ENCODE data around the gene PPP6R1.
"Not testable (repeated sequence)": the region's sequence is repeated elsewhere in the genome, so short reads cannot be mapped to it uniquely, and the experiment has no call there.

The PPP6R1 gene

GRCh38 chr19:55231391-55232285, 27.2 kb downstream of the PPP6R1 start:
- Mint-ChIP-seq H3K9me3 (no peaks in the 10 kb centered on the region), H3K27ac (no peak overlapping the region), H3K36me3 (ENCODE audit: low read depth) (peaks cover 99% of the 10 kb centered on the region), H3K4me1 (ENCODE audit: low read depth) (peaks cover 13% of the 10 kb centered on the region), H3K4me3 (no peak overlapping the region), H3K27me3 (no peaks in the 10 kb centered on the region)
- intact Hi-C loops (cut with micrococcal nuclease) = no loop called here

GRCh38 chr19:55230780-55231179, 28.0 kb downstream of the PPP6R1 start:
- no peaks in the 10 kb centered on the region for H3K9me3 Mint-ChIP-seq
- no peaks in the 10 kb centered on the region for H3K27me3 Mint-ChIP-seq
- H3K4me3 Mint-ChIP-seq = no peak overlapping the region
- H3K4me1 Mint-ChIP-seq (ENCODE audit: low read depth) = peaks cover 14% of the 10 kb centered on the region
- H3K27ac Mint-ChIP-seq = no peak overlapping the region
- H3K36me3 Mint-ChIP-seq (ENCODE audit: low read depth) = peaks cover 99% of the 10 kb centered on the region
- intact Hi-C loops (cut with micrococcal nuclease) = no loop called here

DNA sequence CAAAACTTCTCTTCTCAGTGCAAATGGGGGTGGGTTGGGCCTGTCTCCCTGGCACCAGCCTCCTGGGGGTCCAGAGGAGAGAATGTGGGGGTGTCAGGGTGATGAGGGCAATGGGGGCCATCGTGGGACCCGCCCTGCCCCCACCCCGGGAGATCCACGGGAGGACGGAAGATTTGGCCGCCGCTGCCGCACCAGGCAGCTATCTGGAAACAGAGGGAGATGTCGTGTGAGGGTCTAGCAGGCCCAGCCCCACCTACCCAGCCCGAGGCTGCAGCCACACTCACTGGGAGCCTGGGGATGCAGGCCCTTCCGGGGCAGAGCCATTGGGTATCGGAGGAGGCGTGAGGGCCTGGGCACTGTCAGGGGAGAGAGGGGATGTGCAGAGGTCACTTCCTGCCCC, 28.5 kb downstream of the PPP6R1 start:
- Mint-ChIP-seq H3K9me3 (no peaks in the 10 kb centered on the region), H3K27me3 (no peaks in the 10 kb centered on the region), H3K4me1 (ENCODE audit: low read depth) (peaks cover 14% of the 10 kb centered on the region), H3K4me3 (no peak overlapping the region), H3K36me3 (ENCODE audit: low read depth) (peaks cover 99% of the 10 kb centered on the region), H3K27ac (no peak overlapping the region)
- intact Hi-C loops (cut with micrococcal nuclease) = no loop called here

GRCh38 chr19:55229789-55230182, 29.0 kb downstream of the PPP6R1 start:
- Mint-ChIP-seq H3K4me1 (ENCODE audit: low read depth) (peaks cover 14% of the 10 kb centered on the region), H3K4me3 (no peak overlapping the region), H3K36me3 (ENCODE audit: low read depth) (peaks cover 99% of the 10 kb centered on the region), H3K27ac (no peak overlapping the region), H3K27me3 (no peaks in the 10 kb centered on the region), H3K9me3 (no peaks in the 10 kb centered on the region)
- intact Hi-C loops (cut with micrococcal nuclease) = no loop called here

- H3K9me3 Mint-ChIP-seq = no peaks in the 10 kb centered on the region
- no peaks in the 10 kb centered on the region for H3K27me3 Mint-ChIP-seq
- H3K4me1 Mint-ChIP-seq (ENCODE audit: low read depth) = peaks cover 14% of the 10 kb centered on the region
- H3K36me3 Mint-ChIP-seq (ENCODE audit: low read depth) = peaks cover 99% of the 10 kb centered on the region
- H3K4me3 Mint-ChIP-seq = no peak overlapping the region
- intact Hi-C loops (cut with micrococcal nuclease) = no loop called here
- H3K27ac Mint-ChIP-seq = no peak overlapping the region
Observed at GRCh38 chr19:55229145-55229788, 29.6 kb downstream of the PPP6R1 start.

- peaks cover 99% of the 10 kb centered on the region for H3K36me3 Mint-ChIP-seq (ENCODE audit: low read depth)
- H3K27ac Mint-ChIP-seq = no peak within 1 kb of the TSS
- H3K27me3 Mint-ChIP-seq = no peaks in the 10 kb centered on the region
- peaks cover 14% of the 10 kb centered on the region for H3K4me1 Mint-ChIP-seq (ENCODE audit: low read depth)
- H3K9me3 Mint-ChIP-seq = no peaks in the 10 kb centered on the region
- intact Hi-C loops (cut with micrococcal nuclease) = no loop called here
- no peak within 1 kb of the TSS for H3K4me3 Mint-ChIP-seq
Observed at GRCh38 chr19:55228403-55229031, 30.3 kb downstream of the PPP6R1 start, which contains the start of gene TMEM86B. Gene TMEM86B (minus strand): TSS chr19:55228763. CDS start chr19:55228741, 22 bp downstream.

GRCh38 chr19:55228015-55228391, 30.8 kb downstream of the PPP6R1 start:
- Mint-ChIP-seq H3K36me3 (ENCODE audit: low read depth) (peaks cover 98% of the 10 kb centered on the region), H3K4me1 (ENCODE audit: low read depth) (peaks cover 14% of the 10 kb centered on the region), H3K9me3 (no peaks in the 10 kb centered on the region), H3K27me3 (no peaks in the 10 kb centered on the region), H3K4me3 (no peak overlapping the region), H3K27ac (no peak overlapping the region)
- intact Hi-C loops (cut with micrococcal nuclease) = no loop called here

DNA sequence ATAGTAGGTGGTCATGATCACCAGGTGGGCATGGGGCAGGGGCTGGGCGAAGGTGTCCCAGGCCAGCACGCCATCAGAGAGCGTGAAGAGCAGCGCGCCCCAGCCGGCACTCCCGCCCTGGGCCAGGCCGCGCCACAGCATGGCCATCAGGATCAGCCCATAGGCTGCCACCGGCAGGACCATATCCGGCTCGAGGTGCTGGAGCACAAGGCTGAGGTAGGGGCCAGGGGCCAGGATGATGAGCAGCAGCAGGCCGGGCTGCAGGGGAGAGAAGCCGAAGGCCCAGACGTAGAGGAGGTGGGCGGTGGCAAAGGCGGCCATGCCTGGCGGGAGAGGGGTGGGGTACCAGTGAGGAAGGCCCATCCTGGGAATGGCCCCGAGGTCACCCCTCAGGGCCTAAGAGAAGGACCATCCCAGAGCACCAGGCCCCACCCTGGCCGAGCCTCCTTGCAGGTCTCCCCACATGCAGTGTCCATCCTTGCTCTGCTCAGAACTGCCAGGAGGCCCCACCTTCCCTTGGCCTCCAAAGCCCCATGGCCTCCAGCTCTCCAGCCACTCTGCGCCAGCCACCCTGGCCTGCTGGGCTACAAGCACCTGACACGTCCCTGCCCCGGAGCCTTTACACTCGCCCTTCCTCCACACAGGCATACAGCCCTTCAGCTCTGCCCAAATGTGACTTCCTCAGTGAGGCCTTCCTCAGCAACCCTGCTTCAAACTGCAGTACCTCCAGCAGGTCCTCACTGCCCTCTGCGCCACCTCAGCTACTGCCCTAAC, 31.4 kb downstream of the PPP6R1 start:
- Mint-ChIP-seq H3K4me1 (ENCODE audit: low read depth) (peaks cover 14% of the 10 kb centered on the region), H3K36me3 (ENCODE audit: low read depth) (peaks cover 93% of the 10 kb centered on the region), H3K27me3 (no peaks in the 10 kb centered on the region), H3K9me3 (no peaks in the 10 kb centered on the region), H3K4me3 (no peak overlapping the region), H3K27ac (no peak overlapping the region)
- intact Hi-C loops (cut with micrococcal nuclease) = no loop called here

- Mint-ChIP-seq H3K27ac (no peak overlapping the region), H3K27me3 (no peaks in the 10 kb centered on the region), H3K4me3 (no peak overlapping the region), H3K4me1 (ENCODE audit: low read depth) (peaks cover 9% of the 10 kb centered on the region), H3K36me3 (ENCODE audit: low read depth) (peaks cover 86% of the 10 kb centered on the region), H3K9me3 (no peaks in the 10 kb centered on the region)
- intact Hi-C loops (cut with micrococcal nuclease) = no loop called here
Observed at GRCh38 chr19:55226788-55227187, 32.0 kb downstream of the PPP6R1 start.

- peaks cover 85% of the 10 kb centered on the region for H3K36me3 Mint-ChIP-seq (ENCODE audit: low read depth)
- peaks cover 9% of the 10 kb centered on the region for H3K4me1 Mint-ChIP-seq (ENCODE audit: low read depth)
- no peaks in the 10 kb centered on the region for H3K27me3 Mint-ChIP-seq
- H3K4me3 Mint-ChIP-seq = no peak overlapping the region
- H3K9me3 Mint-ChIP-seq = peaks cover 2% of the 10 kb centered on the region
- H3K27ac Mint-ChIP-seq = no peak overlapping the region
- intact Hi-C loops (cut with micrococcal nuclease) = no loop called here
Observed at GRCh38 chr19:55226273-55226672, 32.5 kb downstream of the PPP6R1 start.

- Mint-ChIP-seq H3K27ac (no peak overlapping the region), H3K27me3 (no peaks in the 10 kb centered on the region), H3K4me3 (no peak overlapping the region), H3K4me1 (ENCODE audit: low read depth) (peaks cover 9% of the 10 kb centered on the region), H3K36me3 (ENCODE audit: low read depth) (peaks cover 85% of the 10 kb centered on the region), H3K9me3 (peaks cover 10% of the 10 kb centered on the region)
- intact Hi-C loops (cut with micrococcal nuclease) = no loop called here
Observed at GRCh38 chr19:55225415-55225958, 33.3 kb downstream of the PPP6R1 start.

DNA sequence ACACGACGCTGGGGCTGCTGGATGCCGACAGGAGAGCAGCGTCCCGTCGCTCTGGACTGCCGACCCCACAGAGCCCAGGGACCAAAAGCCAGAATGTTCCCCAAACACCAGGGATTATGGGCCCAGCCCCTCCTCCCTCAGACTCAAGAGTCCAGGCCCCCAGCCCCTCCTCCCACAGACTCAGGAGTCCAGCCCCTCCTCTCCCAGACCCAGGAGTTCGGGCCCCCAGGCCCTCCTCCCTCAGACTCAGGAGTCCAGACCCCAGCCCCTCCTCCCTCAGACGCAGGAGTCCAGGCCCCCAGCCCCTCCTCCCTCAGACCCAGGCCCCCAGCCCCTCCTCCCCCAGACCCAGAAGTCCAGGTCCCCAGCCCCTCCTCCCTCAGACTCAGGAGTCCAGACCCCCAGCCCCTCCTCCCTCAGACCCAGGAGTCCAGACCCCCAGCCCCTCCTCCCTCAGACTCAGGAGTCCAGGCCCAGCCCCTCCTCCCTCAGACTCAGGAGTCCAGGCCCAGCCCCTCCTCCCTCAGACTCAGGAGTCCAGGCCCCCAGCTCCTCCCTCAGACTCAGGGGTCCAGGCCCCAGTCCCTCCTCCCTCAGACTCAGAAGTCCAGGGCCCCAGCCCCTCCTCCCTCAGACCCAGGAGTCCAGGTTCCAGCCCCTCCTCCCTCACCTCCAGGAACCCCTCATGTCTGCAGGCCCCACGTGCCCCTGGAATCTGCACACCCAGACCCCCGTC, 34.0 kb downstream of the PPP6R1 start:
- intact Hi-C loops (cut with micrococcal nuclease); H3K27ac Mint-ChIP-seq; H3K27me3 Mint-ChIP-seq; H3K4me3 Mint-ChIP-seq: not testable (repeated sequence)
- H3K4me1 Mint-ChIP-seq (ENCODE audit: low read depth) = peaks cover 14% of the 10 kb centered on the region
- peaks cover 84% of the 10 kb centered on the region for H3K36me3 Mint-ChIP-seq (ENCODE audit: low read depth)
- H3K9me3 Mint-ChIP-seq = peaks cover 15% of the 10 kb centered on the region
